Stimulated activated effector memory CD8-positive, alpha-beta T cell treated with anti-CD3 and anti-CD28 coated beads, Interleukin-12 subunit alpha, Interleukin-12 subunit beta, amount 100 ng/mL, for 72 hours (primary cell): Measurements from ENCODE around the gene GPX5.
"Not testable (repeated sequence)": the region's sequence is repeated elsewhere in the genome, so short reads cannot be mapped to it uniquely, and the experiment has no call there.

ENCODE experiments used
- ATAC-seq: fragments of 150-1000 bp; cut with Tn5 transposase; 2 replicates; pipeline ENCODE4 v1.10.0; 2021
- DNase-seq, 2 donors: peaks; one replicate each; pipeline ENCODE4 v3.0.0; 2021 to 2022; ENCODE audit warnings: low spot score in 2 of 2
- H3K27ac Mint-ChIP-seq: one replicate; pipeline ENCODE4 v1.8.0; 2022; ENCODE audit warnings: mild to moderate bottlenecking, mixed read lengths
- H3K36me3 Mint-ChIP-seq: one replicate; pipeline ENCODE4 v1.8.0; 2022; ENCODE audit warnings: mild to moderate bottlenecking, mixed read lengths
- H3K4me1 Mint-ChIP-seq: one replicate; pipeline ENCODE4 v1.8.0; 2022; ENCODE audit warnings: mixed read lengths
- H3K4me3 Mint-ChIP-seq: one replicate; pipeline ENCODE4 v1.8.0; 2022; ENCODE audit warnings: mild to moderate bottlenecking, mixed read lengths
- H3K9me3 Mint-ChIP-seq: one replicate; pipeline ENCODE4 v1.8.0; 2022; ENCODE audit warnings: mixed read lengths

Gene GPX5

DNA sequence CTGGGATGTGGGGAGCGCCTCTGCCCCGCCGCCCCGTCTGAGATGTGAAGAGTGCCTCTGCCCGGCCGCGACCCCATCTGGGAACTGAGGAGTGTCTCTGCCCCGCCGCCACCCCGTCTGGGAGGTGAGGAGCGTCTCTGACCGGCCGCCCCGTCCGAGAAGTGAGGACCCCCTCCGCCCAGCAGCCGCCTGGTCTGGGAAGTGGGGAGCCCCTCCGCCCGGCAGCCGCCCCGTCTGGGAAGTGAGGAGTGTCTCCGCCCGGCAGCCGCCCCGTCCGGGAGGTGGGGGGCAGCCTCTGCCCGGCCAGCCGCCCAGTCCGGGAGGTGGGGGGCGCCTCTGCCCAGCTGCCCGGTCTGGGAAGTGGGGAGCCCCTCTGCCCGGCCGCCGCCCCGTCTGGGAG, 23.5 kb upstream of the GPX5 start:
- not testable (repeated sequence) for DNase-seq, H3K9me3 Mint-ChIP-seq, H3K4me1 Mint-ChIP-seq, H3K27ac Mint-ChIP-seq, ATAC-seq, H3K4me3 Mint-ChIP-seq, H3K36me3 Mint-ChIP-seq

DNA sequence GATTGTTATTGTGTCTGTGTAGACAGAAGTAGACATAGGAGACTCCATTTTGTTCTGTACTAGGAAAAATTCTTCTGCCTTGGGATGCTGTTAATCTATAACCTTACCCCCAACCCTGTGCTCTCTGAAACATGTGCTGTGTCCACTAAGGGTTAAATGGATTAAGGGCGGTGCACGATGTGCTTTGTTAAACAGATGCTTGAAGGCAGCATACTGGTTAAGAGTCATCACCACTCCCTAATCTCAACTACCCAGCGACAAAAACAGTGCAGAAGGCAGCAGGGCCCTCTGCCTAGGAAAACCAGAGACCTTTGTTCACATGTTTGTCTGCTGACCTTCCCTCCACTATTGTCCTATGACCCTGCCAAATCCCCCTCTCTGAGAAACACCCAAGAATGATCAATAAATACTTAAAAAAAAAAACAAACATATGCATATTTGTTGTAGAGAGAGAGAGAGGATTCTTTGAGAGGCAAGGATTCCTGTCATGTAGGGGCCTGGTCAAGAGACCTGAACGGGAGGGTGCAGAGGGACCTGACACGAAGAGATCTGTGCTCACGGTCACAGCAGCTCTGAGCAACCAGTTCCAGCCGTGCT, 22.9 kb upstream of the GPX5 start:
- not testable (repeated sequence) for H3K36me3 Mint-ChIP-seq, DNase-seq, H3K4me1 Mint-ChIP-seq, ATAC-seq, H3K4me3 Mint-ChIP-seq, H3K27ac Mint-ChIP-seq, H3K9me3 Mint-ChIP-seq

DNA sequence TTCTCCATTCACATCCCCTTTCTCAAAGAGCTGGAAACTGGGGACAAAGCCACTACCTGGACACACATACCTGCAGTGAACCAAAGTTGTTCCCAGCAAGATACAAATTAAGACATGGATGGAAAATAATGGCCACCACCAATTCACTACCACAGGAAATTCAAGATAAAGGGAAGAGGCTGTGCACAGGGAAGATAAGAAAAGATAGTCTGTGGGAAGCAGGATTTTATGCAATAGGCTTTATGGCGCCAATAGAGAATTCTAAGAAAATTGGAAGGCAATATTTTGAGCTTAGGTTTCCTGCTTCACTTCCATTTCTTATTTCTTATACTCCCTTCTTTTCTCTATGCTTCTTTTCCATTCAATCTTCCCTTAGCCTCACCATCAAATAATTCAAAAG, 19.9 kb upstream of the GPX5 start:
- Mint-ChIP-seq H3K27ac (no peak overlapping the region), H3K36me3 (no peaks in the 10 kb centered on the region), H3K4me3 (no peak overlapping the region), H3K4me1 (no peaks in the 10 kb centered on the region), H3K9me3 (no peaks in the 10 kb centered on the region)
- no peak for DNase-seq
- ATAC-seq: no peak

DNA sequence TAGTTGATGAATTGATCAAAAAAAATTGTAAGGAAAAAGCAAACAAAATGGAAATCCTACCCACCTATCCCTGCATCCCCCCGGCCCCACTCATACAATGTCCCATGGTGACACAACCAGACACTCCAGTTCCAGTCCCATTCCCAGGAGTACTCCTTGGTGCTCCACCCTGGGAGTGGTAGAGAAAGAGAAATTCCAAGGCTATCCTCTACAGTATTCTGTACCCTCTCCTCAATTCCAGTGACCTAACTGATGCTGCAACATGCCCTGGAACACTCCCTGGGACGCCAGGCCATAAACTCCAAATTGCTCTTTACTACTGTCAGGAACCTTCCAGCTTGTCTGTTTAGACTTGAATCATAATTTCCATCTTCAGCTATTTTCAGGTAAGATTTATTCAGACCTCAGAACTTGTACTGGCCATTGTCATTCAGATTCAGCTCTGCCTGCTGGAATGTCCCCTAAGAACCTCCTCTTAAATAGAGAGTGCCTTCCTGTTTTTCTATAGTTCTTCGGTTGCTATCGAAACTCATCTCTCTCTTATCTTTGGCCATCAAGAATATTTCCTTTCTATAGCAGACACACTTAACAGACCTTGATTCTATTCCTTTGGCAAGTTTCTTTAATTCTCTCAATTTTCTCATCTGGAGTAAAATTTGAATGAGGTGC, 18.7 kb upstream of the GPX5 start:
- no peak for ATAC-seq
- no peak overlapping the region for H3K4me3 Mint-ChIP-seq
- H3K9me3 Mint-ChIP-seq: no peaks in the 10 kb centered on the region
- no peak for DNase-seq
- H3K36me3 Mint-ChIP-seq: no peaks in the 10 kb centered on the region
- H3K4me1 Mint-ChIP-seq: no peaks in the 10 kb centered on the region
- H3K27ac Mint-ChIP-seq: no peak overlapping the region

DNA sequence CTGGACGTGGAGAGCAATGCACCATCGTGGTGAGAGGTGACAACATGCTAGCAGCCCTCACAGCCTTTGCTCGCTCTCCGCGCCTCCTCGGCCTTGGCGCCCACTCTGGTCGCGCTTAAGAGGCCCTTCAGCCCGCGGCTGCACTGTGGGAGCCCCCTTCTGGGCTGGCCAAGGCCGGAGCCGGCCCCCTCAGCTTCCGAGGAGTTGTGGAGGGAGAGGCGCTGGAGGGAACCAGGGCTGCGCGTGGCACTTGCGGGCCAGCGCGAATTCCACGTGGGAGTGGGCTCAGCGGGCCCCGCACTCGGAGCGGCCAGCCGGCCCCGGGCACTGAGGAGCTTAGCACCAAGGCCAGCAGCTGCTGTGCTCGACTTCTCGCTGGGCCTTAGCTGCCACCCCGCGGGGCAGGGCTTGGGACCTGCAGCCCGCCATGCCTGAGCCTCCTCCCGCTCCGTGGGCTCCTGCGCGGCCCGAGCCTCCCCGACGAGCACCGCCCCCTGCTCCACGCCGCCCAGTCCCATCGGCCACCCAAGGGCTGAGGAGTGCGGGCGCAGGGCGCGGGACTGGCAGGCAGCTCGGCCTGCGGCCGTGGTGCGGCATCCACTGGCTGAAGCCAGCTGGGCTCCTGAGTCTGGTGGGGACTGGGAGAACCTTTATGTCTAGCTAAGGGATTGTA, 13.9 kb upstream of the GPX5 start:
- Mint-ChIP-seq H3K27ac (no peak overlapping the region), H3K4me1 (no peaks in the 10 kb centered on the region), H3K4me3 (no peak overlapping the region), H3K36me3 (no peaks in the 10 kb centered on the region), H3K9me3 (no peaks in the 10 kb centered on the region)
- no peak for ATAC-seq
- DNase-seq: no peak

DNA sequence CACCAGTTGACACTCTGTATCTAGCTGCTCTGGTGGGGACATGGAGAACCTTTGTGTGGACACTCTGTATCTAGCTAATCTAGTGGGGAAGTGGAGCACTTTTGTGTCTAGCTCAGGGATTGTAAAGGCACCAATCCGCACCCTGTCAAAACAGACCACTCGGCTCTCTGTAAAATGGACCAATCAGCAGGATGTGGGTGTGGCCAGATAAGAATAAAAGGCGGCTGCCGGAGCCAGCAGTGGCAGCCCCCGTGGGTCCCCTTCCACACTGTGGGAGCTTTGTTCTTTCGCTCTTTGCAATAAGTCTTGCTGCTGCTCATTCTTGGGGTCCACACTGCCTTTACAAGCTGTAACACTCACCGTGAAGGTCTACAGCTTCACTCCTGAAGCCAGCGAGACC, 13.3 kb upstream of the GPX5 start:
- H3K4me1 Mint-ChIP-seq, H3K4me3 Mint-ChIP-seq, H3K27ac Mint-ChIP-seq: not testable (repeated sequence)

DNA sequence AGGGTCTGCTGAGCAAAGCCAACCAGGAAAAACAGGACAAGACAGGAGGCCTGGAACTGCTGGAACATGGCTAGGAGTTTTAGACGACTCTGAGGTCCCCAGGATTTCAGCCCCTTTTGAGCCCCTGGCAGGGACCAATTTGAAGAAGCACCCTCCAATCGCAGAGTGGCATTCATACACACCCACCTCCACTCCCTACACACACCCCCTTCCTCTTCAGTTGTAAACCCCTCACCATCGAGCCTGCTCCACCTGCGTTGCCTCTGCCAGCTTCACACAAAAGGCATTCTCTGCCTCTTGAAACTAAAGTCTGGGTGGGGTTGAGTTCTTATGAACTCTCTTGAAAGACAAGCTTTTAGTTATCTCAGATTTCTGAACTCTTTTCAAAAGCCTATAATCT, 10.0 kb upstream of the GPX5 start, which contains the start of gene GPX6:
GPX6 (minus strand) TSS at position 118 of the 400 bp plus-strand sequence; CDS start at position 68, 50 bp downstream.
- H3K4me3 Mint-ChIP-seq: no peak within 1 kb of the TSS
- ATAC-seq (no peak), DNase-seq (no peak)
- H3K9me3 Mint-ChIP-seq: no peaks in the 10 kb centered on the region
- no peak within 1 kb of the TSS for H3K27ac Mint-ChIP-seq
- no peaks in the 10 kb centered on the region for H3K36me3 Mint-ChIP-seq
- H3K4me1 Mint-ChIP-seq: no peaks in the 10 kb centered on the region

More for the DNA sequence above, 13.3 kb upstream of the GPX5 start:
- not testable (repeated sequence) for H3K9me3 Mint-ChIP-seq, H3K36me3 Mint-ChIP-seq, ATAC-seq, DNase-seq

DNA sequence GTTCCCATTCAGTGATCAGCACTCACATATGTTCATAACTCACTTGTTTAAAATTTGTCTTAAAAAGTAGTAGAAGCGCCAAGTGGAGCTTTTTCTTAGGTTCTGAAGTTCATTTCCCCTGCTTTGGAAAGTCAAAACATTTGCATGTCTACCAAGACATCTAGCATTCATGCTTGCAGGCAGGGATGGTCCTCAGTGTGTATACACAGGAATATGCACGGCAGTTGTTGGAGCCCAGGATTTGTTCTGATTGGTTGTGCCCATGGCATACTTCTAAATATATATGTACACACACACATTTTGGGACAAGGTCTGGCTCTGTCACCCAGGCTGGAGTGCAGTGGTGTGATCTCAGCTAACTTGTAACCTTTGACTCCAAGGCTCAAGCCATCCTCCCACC, 7.7 kb upstream of the GPX5 start:
- DNase-seq (no peak), ATAC-seq (no peak)
- Mint-ChIP-seq H3K4me3 (no peak overlapping the region), H3K4me1 (no peaks in the 10 kb centered on the region), H3K27ac (no peak overlapping the region), H3K9me3 (no peaks in the 10 kb centered on the region), H3K36me3 (no peaks in the 10 kb centered on the region)

DNA sequence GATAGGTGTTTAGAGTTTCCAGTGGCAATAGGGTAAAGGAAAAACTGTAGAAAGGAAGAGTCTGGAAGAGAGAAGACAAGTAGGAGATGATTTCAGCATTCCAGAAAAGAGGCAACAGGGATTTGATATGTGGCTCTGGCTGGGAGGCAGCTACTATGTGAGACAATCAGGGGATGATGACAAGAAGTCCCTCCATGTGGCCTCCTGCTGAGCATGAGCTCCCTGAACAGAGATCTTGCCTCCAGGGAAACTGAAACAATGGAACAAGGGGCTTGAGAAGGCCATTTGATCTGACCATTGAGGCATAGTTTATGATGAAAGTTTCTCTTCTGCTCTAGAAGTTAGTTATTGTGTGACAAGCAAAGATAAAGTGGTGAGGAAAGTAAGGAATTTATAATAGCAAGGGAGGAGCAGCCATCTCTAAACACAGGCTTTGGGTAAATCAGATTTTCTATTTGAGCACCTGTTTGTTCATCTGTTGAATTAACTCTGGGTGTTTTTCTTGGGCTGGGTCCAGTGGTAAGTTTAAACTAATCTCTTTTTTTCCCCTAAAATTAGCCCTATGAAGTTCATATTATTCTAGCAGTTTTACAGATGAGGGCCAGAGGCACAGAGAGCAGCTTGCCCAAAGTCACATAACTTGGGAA, 3.0 kb upstream of the GPX5 start:
- no peak overlapping the region for H3K27ac Mint-ChIP-seq
- H3K4me1 Mint-ChIP-seq: no peaks in the 10 kb centered on the region
- ATAC-seq: no peak
- no peak overlapping the region for H3K4me3 Mint-ChIP-seq
- H3K36me3 Mint-ChIP-seq: no peaks in the 10 kb centered on the region
- DNase-seq: no peak
- no peaks in the 10 kb centered on the region for H3K9me3 Mint-ChIP-seq

DNA sequence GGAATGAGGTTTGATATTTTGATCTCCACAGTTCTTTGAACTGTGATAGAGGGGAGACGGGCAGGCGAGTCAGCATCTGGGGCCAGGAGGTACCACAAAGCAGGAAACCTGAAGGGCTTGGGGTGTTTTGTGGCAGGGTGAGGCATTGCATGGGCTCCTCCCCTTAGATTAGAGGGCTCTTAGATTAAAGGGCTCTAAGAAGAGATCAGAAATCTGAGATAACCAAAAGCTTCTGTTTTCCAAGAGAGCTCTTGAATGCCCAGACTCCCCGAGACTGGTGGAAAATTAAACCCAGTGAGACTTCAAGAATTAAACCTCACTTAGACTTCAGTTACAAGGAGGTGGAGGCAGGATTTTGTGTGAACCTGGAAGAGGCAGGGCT, 2.4 kb upstream of the GPX5 start:
- Mint-ChIP-seq H3K36me3 (no peaks in the 10 kb centered on the region), H3K27ac (no peak overlapping the region), H3K4me3 (no peak overlapping the region), H3K9me3 (no peaks in the 10 kb centered on the region), H3K4me1 (no peaks in the 10 kb centered on the region)
- peak; percentile 56 for ATAC-seq
- DNase-seq: no peak

DNA sequence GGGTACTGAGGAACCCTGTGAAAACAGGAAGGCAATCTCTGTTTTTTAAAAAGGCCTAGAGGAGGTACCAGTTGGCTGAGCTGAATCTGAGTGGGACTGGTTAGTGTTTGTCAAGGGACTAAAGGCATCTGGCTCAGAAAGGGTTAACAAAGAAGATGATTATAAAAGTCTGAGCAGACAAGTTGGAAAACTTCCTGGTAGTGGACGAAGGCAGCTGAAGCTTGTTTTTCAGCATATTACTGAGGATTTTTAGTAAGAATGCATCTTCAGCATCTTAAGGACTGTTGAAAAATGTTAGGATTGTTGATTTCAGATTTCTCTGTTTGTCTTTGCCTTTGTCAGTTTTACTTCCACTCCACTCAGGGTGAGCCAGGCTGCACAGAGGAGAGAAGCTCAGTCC, 5.1 kb downstream of the GPX5 start:
- no peak for ATAC-seq
- Mint-ChIP-seq H3K36me3 (no peaks in the 10 kb centered on the region), H3K27ac (no peak overlapping the region), H3K4me1 (no peaks in the 10 kb centered on the region), H3K4me3 (no peak overlapping the region), H3K9me3 (no peaks in the 10 kb centered on the region)
- no peak for DNase-seq

DNA sequence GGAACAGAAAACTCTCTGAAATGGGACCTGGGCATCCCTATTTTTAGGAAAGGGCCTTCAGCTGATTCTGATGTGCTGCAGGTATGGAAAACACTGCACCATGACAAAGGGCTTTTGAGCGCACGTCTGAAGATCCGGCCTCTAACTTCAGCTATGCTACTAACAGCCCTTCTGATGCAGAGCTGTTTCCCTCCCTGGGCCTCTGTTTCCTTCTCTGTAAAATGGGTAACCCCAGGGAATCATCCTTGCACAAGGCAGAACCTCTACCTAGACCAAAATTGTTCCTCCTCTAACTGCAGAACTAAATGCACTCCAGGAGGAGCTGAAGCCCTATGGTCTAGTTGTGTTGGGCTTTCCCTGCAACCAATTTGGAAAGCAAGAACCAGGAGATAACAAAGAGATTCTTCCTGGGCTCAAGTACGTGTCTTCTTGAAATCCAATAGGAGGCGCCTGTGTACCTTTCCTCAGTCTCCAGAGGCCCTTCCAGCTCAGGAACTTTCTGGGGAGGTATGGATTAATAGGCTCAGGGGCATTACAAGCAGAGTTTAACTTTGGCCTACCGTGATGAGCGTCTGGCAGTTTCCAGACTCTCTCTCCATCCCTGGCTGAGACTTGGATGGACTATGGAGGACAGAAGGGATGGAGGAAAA, 5.9 kb downstream of the GPX5 start:
- Mint-ChIP-seq H3K36me3 (no peaks in the 10 kb centered on the region), H3K27ac (no peak overlapping the region), H3K9me3 (no peaks in the 10 kb centered on the region), H3K4me1 (no peaks in the 10 kb centered on the region), H3K4me3 (no peak overlapping the region)
- ATAC-seq (no peak), DNase-seq (no peak)

DNA sequence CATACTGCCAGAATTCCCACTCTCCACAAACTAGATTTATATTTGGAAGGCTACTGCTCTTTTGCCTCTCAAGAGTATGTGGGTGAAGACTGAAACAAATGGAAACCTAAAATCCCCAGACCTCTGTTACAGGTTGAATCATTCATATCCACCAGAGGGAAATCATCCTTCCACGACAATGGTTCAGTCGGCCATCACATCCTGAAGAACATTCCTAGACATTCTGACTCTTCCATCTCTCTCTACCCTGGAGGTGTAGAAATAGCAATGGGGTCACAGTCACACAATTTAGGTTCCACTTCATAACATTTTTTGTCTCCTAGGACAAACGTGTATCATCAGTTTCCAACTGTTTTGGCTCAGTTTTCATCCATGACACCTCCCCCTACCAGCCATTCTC, 8.6 kb downstream of the GPX5 start:
- DNase-seq: no peak
- no peaks in the 10 kb centered on the region for H3K4me1 Mint-ChIP-seq
- no peaks in the 10 kb centered on the region for H3K36me3 Mint-ChIP-seq
- no peak for ATAC-seq
- no peak overlapping the region for H3K4me3 Mint-ChIP-seq
- no peaks in the 10 kb centered on the region for H3K9me3 Mint-ChIP-seq
- H3K27ac Mint-ChIP-seq: no peak overlapping the region

DNA sequence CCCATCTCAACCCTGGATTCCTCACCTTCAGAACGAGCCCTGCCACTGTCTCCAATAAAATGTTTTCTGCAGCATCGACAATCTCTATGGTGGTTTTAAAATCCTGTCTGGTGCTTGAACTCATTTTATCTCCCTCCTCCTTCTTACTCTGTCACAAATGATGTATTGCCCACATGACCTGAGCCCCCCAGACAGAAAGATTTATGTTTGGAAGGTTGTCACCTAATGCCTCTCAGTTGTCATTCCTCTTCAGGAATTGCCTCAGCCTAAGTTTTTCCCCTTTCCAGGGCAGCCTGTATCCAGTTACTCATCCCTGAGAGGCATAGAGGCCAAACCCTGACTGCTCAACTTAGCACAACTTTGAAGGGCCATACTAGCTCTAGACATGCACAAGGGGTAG, 9.2 kb downstream of the GPX5 start:
- no peak overlapping the region for H3K4me3 Mint-ChIP-seq
- no peaks in the 10 kb centered on the region for H3K9me3 Mint-ChIP-seq
- no peak for ATAC-seq
- no peak for DNase-seq
- H3K27ac Mint-ChIP-seq: no peak overlapping the region
- H3K36me3 Mint-ChIP-seq: no peaks in the 10 kb centered on the region
- no peaks in the 10 kb centered on the region for H3K4me1 Mint-ChIP-seq

DNA sequence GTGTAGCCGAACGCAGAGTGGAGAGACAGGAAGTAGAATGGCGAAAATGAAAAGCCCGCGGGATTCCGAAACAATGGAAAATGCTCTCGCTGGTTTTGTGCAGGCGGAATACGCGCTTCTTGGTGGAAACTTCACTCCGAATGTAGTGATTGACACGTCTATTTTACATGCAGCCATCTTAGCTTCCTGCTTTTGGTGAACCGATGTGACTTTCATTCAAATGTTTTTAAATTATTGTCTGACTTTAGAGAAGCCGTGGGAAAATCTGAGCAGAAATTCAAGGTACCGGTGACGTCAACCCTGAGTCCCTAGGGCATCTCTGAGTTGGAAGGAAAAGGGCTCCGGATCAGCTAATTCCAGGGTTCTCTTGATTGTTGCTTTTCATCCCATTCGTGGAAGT, 11.4 kb downstream of the GPX5 start:
- H3K9me3 Mint-ChIP-seq: no peaks in the 10 kb centered on the region
- no peak for DNase-seq
- H3K36me3 Mint-ChIP-seq: no peaks in the 10 kb centered on the region
- no peak for ATAC-seq
- no peak overlapping the region for H3K4me3 Mint-ChIP-seq
- peak overlapping the region; percentile 27 for H3K27ac Mint-ChIP-seq
- no peaks in the 10 kb centered on the region for H3K4me1 Mint-ChIP-seq
